Measurements from ENCODE around the gene SIRT4. TPM values are rescaled to one million over a fixed set of nuclear protein-coding genes. Genes with fewer than 3 reads are reported as not detected.
"Not testable (repeated sequence)": the region's sequence is repeated elsewhere in the genome, so short reads cannot be mapped to it uniquely, and the experiment has no call there.

The SIRT4 gene
- polyA plus RNA-seq, 4 donors: 3.3 to 4.6 (median 4.1) TPM

DNA sequence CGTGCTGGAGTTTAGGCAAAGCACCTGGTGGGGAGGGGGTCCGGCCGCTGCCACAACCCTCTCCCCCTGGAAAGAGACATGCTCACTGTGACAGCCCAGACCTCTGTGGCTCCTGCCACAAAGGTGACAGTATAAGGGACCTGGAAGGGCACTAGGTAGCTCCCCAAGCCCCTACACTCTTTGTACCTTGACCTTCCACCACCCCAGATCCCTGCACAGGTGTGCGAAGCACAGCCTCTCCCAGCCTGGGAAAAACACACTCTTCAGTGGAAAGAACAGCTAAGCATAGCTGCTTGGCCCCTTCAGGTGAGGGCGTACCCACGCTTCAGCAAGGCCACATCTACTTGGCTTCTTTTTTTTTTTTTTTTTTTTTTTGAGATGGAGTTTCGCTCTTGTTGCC is 30.4 kb downstream of the SIRT4 start:
- no peak for DNase-seq (ENCODE audit: low read depth in 4 of 4, low spot score in 3 of 4)

DNA sequence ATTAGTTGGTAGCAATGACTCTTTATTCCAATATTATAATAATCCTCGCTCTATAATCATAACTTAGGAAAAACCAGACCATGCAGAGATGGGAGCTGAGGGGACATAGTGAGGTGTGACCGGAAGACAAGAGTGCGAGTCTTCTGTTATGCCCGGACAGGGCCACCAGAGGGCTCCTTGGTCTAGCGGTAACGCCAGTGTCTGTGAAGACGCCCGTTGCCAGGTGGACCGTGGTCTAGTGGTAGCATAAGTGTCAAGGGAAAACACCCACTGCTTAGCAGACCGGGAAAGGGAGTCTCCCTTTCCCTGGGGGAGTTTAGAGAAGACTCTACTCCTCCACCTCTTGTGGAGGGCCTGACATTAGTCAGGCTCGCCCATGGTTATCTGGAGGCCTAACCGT is 33.3 kb downstream of the SIRT4 start:
- peak in 1 of 4 donors; percentile 25 for DNase-seq (ENCODE audit: low read depth in 4 of 4, low spot score in 3 of 4)

DNA sequence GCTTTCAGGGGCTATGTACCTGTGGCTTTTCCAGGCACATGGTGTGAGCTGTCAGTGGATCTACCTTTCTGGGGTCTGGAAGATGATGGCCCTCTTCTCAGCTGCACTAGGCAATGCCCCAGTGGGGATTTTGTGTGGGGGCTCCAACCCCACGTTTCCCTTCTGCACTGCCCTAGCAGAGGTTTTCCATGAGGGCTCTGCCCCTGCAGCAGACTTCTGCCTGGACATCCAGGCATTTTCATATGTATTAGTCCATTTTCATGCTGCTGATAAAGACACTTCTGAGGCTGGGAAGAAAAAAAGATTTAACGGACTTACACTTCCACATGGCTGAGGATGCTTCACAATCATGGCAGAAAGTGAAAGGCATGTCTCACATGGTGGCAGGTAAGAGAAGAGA is 34.3 kb downstream of the SIRT4 start:
- not testable (repeated sequence) for DNase-seq (ENCODE audit: low read depth in 4 of 4, low spot score in 3 of 4)

DNA sequence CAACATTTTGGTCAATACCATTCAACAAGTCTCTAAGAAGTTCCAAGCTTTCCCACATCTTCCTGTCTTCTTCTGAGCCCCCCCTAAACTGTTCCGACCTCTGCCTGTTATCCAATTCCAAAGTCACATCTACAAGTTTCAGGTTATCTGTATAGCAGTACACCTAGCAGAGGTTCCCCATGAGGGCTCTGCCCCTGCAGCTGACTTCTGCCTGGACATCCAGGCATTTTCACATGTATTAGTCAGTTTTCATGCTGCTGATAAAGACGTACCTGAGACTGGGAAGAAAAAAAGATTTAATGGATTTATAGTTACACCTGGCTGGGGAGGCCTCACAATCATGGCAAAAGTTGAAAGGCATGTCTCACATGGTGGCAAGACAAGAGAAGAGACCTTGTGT is 35.6 kb downstream of the SIRT4 start:
- DNase-seq (ENCODE audit: low read depth in 4 of 4, low spot score in 3 of 4): no peak

DNA sequence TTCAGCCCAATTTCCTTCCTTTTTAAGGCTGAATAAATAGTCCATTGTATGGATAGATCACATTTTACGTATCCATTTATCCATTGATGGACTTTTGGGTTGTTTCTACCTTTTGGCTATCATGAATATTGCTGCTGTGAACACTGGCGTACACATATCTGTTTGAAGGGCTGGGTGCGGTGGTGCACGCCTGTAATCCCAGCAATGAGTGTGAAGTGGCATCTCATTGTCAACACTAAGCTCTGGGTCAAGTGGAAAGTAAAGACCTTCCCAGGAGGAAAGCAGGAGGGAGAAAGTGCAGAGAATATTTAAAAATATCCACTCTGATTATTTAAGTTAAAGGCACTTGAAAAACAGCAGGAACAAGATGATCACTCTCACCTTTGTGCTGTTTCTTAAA is 37.1 kb downstream of the SIRT4 start:
- no peak for DNase-seq (ENCODE audit: low read depth in 4 of 4, low spot score in 3 of 4)

DNA sequence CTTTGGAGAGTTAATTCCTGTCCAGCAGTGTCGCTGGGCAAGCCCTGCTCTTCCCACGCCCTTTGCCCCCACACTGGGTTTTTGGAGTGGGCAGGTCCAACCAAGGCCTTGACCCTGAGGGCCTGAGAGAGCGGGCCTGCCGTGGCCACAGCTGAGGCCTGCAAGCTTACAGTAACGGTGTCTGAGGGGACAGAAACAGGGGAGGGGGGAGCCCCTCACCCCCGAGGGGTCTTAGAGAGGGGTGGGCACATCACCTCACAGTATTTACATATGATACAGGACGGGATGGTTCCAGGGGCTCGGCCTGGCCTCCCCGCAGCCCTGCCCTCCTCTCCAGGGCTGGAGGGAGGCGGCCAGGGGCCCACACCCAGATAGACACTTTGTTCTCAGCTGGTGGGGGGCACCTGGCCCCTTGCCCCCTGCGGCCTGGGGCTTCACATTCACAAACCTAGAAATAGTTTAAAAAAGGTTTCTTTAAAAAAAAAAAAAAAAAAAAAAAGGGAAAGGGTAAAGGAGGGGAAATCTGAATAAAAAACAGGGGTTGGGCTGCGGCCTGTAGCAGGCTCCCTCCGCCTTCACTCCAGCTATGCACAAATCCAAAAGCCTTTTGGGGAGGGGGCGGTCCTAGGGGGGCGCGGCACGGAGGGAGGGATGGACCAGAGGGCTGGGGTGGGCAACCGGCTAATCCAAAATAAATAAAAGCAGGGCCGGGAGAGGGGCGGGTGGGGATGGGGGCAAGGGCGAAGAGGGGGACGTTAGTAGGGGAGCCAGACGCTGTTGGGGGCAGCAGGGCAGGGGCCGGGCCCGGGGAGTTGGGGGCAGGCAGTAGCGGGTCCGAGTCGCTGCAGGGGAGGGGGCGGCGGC is 40.3 kb downstream of the SIRT4 start:
- DNase-seq (ENCODE audit: low read depth in 4 of 4, low spot score in 3 of 4): no peak

DNA sequence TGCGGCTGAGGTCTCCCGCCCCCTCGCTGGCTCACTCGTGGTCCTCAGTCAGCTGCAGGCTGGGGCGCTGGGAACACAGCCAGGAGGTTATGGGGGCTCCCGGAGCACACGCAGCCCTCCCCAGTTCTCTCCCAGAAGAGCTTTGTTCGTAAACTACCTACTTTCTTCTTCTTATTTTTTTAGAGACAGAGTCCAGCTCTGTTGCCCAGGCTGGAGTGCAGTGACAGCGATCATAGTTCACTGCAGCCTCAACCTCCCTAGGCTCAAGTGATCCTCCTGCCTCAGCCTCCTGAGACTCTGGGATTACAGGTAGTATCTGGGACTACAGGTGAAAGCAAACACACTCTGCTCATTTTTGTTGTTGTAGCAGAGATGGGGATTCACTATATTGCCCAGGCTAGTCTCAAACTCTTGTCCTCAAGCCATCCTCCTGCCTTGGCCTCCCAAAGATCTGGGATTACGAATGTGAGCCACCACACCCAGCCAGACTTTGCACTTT is 41.0 kb downstream of the SIRT4 start:
- DNase-seq (ENCODE audit: low read depth in 4 of 4, low spot score in 3 of 4): no peak

DNA sequence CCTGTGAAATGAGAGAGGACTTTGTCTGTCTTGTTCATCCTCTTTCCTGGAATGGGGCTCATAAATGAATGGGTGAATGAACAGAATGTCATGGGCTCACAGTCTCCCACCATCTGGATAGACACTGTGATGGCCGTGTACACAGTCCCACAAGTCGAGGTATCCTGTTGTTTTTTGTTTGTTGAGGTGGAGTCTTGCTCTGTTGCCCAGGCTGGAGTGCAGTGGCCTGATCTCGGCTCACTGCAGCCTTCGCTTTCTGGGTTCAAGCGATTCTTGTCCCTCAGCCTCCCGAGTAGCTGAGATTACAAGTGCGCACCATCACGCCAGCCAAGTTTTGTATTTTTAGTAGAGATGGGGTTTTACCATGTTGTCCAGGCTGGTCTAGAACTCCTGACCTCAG is 41.6 kb downstream of the SIRT4 start:
- DNase-seq (ENCODE audit: low read depth in 4 of 4, low spot score in 3 of 4): no peak

DNA sequence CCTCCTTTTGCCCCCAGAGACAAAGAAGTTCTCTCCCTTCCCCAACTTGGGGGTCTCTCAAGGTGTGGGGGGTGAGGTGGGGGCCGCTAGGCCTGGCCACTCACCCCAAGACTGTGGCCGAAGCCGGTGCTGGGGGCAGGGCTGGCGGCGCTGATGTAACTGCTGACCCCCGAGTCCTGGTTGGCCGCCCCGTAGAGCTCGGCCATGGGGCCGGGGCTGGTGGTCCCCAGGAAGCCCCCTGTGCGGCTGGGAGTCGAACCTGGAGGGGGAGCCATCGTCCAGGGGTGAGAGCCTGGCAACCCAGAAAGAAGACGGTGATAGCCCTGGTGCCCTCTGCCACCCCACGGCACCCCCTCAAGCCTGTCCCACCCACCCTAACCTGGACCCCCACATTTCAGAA is 43.9 kb downstream of the SIRT4 start:
- no peak for DNase-seq (ENCODE audit: low read depth in 4 of 4, low spot score in 3 of 4)

DNA sequence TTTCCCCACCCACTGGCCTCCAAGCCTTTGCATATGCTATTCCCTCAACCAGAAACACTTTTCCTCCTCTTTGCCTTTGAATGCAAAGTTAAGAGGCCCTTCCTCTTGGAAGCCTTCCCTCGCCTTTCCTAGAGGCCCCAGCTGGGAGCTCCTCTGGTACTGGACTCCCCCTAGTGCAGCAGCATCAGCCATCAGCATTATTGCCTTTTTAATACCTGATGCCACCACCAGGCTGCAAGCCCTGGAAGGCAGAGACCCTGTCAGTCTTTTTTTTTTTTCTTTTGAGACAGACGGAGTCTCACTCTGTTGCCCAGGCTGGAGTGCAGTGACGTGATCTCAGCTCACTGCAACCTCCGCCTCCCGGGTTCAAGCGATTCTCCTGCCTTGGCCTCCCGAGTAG is 44.6 kb downstream of the SIRT4 start:
- DNase-seq (ENCODE audit: low read depth in 4 of 4, low spot score in 3 of 4): no peak

DNA sequence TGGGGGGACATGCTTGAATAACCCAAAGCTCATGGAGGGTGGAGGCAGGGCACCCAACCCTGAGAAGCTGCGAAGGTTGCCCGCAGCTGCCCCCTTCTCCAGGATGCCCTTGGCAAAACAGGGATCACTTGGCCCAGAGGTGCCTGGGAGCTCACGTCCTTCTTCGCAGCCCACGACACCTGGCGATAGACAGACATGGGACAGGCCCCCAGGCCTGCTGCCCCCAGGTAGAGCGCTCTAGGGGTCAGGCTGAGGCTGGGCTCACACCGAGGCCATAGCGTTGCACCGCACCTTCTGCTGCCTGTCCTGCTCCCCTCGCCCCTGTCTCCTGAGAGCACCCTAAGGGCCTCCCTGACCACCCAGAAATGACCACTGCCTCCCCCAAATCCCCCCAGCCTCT is 45.6 kb downstream of the SIRT4 start:
- no peak for DNase-seq (ENCODE audit: low read depth in 4 of 4, low spot score in 3 of 4)

DNA sequence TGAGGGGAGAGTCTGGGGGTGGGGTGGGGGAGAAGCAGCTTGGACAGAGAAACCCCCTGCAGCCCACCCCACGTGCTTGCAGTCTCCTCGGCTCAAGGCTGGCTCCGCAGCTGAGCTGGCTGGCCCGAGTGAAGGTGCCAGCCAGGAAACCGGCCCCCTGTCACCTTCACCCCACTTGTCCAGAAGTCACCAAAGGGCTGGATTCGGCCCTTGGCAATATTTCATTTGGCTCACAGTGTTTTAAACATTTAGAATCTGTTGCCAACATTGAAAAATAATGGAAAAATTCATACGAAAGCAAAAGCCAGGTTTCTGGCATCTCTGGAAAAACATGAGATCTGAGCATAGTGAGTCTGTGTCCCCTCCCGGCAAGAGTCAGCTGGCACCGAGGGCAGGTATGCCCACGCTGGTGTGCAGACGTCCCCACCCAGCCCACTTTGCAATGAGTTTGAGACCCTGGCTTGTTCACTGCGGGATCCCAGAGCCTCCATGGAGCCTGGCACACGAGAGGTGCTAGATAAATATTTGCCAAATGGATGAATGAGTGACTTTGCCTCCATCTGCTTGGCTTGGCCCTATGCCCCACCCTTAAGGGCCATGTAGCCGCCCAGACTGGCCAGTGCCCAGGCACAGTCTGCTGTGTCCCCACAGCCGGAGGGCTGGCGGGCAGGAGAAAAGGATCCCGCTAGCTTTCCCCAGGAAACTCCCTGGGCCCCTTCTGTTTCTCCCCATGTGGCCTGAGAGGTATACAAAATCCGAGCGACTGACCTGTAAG is 48.6 kb downstream of the SIRT4 start:
- no peak for DNase-seq (ENCODE audit: low read depth in 4 of 4, low spot score in 3 of 4)

DNA sequence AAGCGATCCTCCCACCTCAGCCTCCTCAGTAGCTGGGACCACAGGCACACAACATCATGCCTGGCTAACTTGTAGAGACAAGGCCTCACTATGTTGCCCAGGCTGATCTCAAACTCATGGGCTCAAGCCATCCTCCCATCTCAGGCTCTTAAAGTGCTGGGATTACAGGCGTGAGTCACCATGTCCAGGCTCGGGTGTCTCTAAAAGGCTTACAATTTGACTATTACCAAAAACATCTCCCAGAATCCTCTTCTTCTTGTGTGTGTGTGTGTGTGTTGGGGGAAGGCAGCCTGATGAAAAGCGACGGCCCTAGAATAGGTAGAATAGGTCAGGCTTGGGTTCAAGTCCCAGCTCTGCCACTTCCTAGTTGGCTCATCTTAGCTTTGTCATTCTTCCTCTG is 50.0 kb downstream of the SIRT4 start:
- DNase-seq (ENCODE audit: low read depth in 4 of 4, low spot score in 3 of 4): no peak

DNA sequence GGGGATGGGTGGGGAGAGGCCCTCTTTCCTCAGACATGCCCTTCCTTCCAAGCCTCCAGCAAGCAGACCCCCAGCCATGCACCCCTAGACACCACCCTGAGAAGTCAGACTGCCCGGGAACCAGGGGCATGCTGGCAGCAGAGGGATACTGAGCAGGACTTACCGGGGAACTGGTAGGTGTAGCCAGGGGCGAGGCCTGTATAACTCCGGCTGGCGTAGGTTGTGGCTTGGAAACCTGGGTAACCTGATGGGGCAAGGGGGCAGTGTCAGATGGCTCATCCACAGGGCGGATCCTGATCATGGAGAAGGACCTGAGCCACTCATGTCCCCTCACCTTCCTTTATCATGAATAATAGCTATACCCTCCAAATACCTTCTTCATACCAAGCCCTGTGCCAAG is 51.0 kb downstream of the SIRT4 start:
- no peak for DNase-seq (ENCODE audit: low read depth in 4 of 4, low spot score in 3 of 4)

DNA sequence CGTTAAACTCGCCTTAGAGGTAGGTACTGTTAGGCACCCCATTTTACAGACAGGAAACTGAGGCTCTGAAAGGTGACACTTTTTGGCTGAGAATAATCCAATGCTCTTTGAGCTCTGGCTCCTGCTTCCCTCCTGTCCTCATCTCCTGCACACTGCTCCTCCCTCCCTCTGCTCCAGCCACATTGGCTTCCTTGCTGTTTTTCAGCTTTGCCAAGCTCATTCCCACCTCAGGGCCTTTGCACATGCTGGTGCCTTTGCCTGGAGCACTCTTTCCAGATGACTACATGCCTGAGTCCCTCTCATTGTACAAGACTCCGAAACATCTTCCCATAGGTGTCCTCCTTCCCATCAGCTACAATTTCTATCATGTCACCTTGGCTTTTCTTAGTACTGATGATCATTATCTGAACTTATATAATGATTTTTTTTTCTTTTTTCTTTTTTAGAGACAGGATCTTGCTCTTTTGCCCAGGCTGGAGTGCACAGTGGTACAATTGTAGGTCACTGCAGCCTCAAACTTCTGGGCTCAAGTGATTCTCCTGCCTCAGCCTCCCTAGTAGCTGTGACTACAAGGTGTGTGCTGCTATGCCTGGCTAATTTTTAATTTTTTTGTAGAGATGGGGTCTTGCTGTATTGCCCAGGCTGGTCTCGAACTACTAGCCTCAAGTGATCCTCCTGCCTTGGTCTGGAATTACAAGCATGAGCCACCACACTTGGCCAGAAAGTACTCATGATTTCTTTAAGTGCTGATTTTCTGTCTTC is 51.6 kb downstream of the SIRT4 start:
- no peak for DNase-seq (ENCODE audit: low read depth in 4 of 4, low spot score in 3 of 4)

DNA sequence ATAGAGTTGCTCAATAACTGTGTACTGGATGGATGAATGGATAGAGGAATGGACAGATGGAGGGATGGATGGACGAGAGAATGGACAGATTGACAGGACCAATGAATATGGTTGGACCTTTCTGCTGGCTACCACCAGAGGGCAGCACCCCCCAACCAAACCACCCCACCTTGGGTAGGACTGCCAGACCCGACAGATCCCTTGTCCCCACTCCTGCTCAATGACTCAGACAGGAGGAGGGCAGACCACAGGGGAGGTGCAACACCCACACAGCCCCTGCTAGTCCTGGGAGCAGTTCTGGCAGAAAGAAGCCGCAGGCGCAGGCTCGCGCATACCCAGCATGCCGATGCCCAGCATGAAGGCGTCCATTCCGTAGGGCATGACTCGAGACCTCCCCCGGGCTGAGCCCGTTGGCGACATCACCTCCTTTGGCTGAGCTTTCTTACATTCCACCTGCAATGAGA is 54.5 kb downstream of the SIRT4 start:
- DNase-seq (ENCODE audit: low read depth in 4 of 4, low spot score in 3 of 4): no peak

DNA sequence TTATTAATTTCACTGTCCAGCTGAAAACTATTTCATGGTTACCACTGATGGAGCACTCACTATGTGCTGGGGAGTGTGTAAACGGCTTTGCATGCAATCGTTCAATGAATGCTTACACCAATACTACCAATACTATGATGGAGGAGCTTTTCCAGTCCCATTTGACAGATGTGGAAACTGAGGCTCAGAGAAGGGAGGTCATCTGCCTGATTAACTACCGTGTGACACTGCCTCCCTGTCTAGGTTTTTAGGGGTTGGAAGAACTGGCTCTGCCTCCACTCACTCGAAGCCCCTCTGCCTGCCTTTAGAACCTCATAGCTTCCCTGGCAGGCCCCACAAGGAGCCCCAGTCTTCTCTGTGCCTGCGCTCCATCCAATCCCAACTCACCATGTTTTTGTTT is 55.0 kb downstream of the SIRT4 start:
- no peak for DNase-seq (ENCODE audit: low read depth in 4 of 4, low spot score in 3 of 4)

DNA sequence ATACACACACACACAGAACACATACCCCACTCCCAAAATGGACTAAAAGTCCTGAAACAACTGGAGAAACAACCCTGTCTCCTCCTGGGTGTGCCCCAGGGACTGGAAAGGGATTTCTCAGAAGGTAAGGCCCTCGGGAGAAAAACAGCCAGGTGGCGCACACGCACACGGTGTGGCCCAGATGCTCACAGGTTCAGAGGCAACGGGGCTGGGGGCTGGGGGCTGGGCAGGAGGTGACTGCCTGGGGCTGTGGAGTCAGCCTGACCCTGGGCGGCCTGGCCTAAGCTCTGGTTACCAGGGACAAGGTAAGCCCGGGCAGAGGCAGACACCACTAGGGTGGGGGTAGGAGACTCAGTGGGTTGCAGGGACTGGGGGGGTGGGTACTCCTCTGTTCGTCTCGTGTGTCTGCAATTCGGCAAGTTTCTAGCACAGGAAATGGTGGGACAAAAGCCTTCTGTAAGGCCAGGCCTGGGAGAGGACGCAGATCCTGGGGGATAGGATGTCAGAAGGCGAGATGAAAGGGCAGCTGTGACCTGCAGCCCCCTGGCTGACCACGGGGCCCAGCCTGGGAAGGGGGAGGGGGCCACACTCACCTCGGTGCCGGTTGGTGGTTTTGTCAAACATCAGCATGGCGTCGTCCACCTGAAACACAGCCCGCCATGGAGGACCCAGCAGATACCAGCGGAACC is 56.4 kb downstream of the SIRT4 start:
- no peak for DNase-seq (ENCODE audit: low read depth in 4 of 4, low spot score in 3 of 4)

DNA sequence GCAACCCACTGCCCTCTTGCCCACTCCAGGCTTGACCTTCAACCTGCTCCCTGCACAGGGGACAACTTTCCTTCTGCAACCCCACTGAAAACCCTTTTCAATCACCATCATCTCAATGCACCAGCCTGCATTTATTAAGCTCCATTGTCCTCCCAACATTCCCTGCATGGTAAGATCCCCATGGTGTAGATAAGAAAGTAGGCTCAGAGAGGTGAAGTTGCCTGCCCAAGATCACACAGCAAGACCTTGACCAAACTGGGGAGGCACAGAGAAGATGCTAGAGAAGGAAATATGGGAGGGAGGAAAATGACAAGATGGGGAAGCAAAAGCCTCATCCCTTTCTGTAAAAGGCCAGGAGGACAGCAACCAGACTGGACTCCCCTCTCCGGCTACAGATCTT is 57.0 kb downstream of the SIRT4 start:
- DNase-seq (ENCODE audit: low read depth in 4 of 4, low spot score in 3 of 4): no peak

DNA sequence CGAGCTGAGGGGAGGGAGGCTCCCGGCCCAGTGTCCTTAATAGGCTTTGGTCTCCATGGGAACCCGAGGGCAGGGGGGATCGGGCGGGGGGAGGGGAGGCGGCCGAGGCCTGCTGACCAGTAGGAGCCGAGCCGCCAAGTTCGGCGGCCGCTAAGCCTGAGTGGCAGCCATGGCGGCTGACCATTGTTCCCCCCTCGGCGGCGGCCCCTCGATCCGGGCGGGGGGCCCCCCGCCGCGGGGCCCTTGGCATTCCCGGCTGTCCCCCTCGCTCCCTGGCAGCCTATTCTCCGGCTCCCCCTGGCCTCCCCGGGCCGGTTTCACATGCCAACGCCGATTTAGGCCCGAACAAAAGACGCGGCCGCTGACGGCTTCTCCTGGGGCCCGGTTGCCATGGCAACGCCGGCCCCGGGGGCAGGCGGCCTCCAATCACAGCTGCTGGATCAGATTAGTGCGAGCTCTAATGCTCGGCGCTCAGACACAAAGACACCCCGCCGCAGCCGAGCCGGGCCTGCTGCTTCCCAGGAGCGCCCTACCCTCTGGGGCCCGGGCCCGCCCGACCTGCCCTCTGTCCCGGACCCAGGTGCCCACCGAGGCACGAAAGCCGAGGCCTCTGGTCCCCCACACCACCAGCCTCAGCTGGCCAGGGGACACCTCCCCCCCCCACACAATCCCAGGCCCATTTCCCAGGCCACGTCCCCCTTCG is 59.5 kb downstream of the SIRT4 start:
- peak; percentile 50 to 84 (median 79) for DNase-seq (ENCODE audit: low read depth in 4 of 4, low spot score in 3 of 4)

All from left renal pelvis (tissue), 4 donors.